AG04449 (cell line): Measurements from ENCODE around the gene PDK3.

Experiments used
- CTCF ChIA-PET: fragments of 350-600 bp; formaldehyde crosslinking; extraction: SDS; loops from one replicate; lab custom pipeline; 2021; ENCODE audit warnings: antibody characterized with exemption; lab: Yijun Ruan, JAX
- POLR2A ChIA-PET: fragments of 400-600, 350-600 bp; formaldehyde crosslinking; extraction: SDS; loops from one replicate; lab custom pipeline; 2020; ENCODE audit warnings: antibody characterized with exemption, inconsistent platforms; lab: Yijun Ruan, JAX
- DNase-seq: peaks from one replicate; pipeline ENCODE4 v3.0.0-alpha.2; 2010; ENCODE audit warnings: low read depth, low spot score
- H3K4me3 ChIP-seq: 2 replicates; pipeline ENCODE4 v1.5.1; 2011; ENCODE audit warnings: low read depth, mild to moderate bottlenecking, control low read depth, low read length
- TF ChIP-seq, protein P1 (sequence below): IDR thresholded peaks from one replicate; pipeline ENCODE4 v1.5.1; 2011; ENCODE audit warnings: mild to moderate bottlenecking, moderate library complexity, low read length, control low read depth, inconsistent platforms; ENCODE audit not compliant: insufficient read depth; ENCODE audit errors: missing control alignments

Gene PDK3

DNA sequence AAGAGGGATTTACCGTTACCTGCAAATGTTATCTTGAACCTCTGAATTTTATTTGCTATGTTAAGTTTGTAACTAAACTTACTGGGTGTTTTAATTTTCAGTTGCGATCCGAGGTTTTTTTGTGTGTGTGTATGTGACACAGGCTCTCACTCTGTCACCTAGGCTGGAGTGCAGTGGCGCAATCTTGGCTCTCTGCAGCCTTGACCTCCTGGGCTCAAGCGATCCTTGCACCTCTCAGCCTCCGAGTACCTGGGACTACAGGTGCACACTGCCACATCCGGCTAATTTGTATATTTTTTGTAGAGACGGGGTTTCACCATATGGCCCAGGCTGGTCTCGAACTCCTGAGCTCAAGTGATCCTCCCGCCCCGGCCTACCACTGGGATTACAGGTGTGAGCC is 18.5 kb downstream of the PDK3 start:
- ChIA-PET POLR2A (no interaction called here), CTCF (interaction anchor here (0.9 to 1.4 kb wide), 3 partner anchors 12 to 17 kb away, joined by 3 to 5 read pairs (median 3); no protein-coding TSS in a partner anchor)
- TF ChIP-seq, protein P1, sequence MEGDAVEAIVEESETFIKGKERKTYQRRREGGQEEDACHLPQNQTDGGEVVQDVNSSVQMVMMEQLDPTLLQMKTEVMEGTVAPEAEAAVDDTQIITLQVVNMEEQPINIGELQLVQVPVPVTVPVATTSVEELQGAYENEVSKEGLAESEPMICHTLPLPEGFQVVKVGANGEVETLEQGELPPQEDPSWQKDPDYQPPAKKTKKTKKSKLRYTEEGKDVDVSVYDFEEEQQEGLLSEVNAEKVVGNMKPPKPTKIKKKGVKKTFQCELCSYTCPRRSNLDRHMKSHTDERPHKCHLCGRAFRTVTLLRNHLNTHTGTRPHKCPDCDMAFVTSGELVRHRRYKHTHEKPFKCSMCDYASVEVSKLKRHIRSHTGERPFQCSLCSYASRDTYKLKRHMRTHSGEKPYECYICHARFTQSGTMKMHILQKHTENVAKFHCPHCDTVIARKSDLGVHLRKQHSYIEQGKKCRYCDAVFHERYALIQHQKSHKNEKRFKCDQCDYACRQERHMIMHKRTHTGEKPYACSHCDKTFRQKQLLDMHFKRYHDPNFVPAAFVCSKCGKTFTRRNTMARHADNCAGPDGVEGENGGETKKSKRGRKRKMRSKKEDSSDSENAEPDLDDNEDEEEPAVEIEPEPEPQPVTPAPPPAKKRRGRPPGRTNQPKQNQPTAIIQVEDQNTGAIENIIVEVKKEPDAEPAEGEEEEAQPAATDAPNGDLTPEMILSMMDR: no peak
- no peak overlapping the region for H3K4me3 ChIP-seq
- no peak for DNase-seq

DNA sequence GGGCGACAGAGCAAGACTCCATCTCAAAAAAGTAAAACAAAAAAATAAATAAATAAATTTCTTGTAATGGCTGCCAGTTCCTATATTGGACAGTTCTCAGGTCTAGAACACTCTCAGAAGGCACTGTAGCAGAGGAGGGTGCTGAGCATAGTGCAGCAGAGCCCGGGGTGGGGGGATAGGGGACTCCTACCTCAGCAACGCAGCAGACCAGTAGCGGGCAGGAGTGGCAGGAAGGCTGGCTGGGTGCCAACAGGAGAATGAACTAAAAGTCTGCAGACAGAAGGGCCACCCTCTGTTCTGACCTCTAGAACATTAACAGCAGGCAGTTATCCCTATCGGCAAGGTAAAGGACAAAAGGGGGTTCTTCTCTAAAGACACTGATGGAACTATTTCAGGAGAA is 20.2 kb downstream of the PDK3 start:
- ChIA-PET POLR2A (no interaction called here), CTCF (no interaction called here)
- H3K4me3 ChIP-seq: no peak overlapping the region
- TF ChIP-seq, protein P1: no peak
- no peak for DNase-seq

DNA sequence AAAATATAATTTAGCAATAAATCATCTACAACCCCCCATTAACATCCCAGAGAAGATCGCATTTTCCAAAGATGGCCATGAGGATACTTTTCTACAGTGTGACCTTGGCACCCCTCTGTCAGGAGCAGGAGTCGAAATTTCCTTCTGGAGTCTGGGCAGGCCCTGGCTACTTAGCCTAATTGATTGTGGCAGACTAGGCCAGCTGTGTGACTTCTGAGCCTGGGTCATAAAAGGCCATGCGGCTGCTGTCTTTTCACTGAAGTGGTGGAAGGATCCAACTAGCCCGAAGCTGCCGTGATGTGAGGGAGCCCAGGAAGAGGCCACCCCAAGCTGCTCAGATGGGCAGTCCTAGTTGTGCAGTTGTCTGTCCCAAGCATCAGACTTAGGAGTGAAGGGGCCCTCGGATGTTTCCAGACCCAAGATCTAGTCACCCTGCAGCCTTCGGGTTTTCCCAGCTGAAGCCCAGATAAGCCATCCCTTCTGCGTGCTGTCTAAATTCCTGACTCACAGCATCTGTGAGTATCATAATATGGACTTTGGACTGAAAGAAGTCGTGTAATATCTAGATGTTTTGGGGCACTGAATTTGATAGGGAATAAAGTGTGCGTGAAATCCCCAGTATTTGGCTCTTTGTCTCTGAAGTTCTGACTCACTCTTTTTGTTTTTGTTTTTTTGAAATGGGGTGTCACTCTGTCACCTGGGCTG is 21.0 kb downstream of the PDK3 start:
- ChIA-PET POLR2A (no interaction called here), CTCF (interaction anchor here (3.6 kb wide), 1 partner anchor 12 kb away, joined by 15 read pairs; no protein-coding TSS in a partner anchor)
- no peak for DNase-seq
- TF ChIP-seq, protein P1: no peak
- H3K4me3 ChIP-seq: no peak overlapping the region

DNA sequence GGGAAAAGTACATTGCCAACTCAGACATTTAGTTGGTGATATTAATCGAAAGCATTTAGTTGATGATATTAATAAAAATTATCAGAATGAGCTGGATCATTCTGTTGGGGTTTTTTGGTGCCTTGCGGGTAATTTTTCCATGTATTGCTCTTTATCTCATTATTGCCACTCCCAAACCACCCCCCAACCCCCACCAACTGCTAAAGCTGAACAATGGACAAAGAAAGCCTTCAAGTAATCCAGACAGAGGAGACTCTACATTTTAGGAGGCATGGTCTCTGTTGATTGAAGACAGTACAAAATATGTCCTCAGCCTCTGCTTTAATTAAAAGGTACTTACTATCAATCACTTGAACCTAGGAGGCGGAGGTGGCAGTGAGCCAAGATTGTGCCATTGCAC is 22.5 kb downstream of the PDK3 start:
- no peak for DNase-seq
- POLR2A ChIA-PET: no interaction called here

DNA sequence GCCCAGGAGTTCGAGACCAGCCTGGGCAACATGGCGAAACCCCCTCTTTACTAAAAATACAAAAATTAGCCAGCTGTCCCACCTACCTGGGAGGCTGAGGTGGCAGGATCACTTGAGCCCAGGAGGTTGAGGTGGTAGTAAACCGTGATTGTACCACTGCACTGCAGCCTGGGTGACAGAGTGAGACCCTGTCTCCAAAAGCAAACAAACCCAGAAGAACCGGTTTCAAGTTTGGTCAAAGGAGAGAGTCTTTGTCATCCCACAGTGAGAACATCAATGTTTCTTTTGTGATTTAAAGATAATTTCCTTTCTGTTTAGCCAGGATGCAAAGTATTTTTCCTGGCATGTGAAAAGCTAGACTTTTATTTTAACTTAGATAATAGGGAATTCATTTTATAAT is 26.7 kb downstream of the PDK3 start:
- ChIA-PET CTCF (no interaction called here), POLR2A (no interaction called here)
- DNase-seq: no peak
- TF ChIP-seq, protein P1: no peak
- no peak overlapping the region for H3K4me3 ChIP-seq

More for the DNA sequence above, 22.5 kb downstream of the PDK3 start:
- CTCF ChIA-PET: interaction anchor here (1.3 to 3.6 kb wide), 2 partner anchors 11 to 91 kb away, joined by 3 to 15 read pairs; no protein-coding TSS in a partner anchor
- TF ChIP-seq, protein P1: no peak
- H3K4me3 ChIP-seq: no peak overlapping the region

DNA sequence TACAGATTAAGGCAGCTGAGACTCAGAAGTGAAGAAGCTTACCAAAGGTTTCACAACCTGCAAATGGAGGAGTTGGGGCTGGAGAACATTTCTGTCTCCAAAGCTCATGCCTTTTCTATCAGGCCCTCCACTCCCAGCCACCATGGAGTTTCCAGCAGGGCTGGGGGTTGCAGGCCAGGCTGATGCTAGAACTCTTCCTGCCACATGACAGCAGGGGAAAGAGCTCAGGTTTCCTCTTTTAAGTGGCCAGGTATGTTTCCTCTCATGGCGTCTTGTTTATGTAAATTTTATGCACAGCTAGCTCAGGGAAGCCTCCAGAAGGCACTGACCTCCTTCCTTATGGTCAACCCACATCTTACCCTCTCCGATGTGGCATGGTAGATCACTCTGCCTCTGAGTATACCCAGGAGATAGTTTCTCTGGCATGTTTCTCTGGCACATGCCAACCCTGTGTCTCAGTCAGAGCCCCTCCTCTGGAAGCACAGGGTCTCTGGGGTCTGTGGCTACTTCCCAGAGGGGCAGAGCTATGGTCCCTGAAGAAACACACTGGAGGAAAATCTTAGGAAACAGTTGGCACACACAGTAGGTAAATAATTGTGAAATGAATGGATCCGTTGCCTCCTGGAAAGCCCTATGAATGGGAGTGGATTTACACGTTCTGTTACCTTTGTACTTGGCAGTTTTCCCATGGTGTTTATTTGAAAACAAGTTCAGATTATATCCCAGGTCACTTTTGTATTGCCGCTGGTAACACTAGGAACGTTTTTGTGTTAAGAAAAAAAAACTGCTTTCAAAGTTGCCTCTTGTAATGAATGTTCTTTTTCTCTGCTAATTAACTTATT is 28.9 kb downstream of the PDK3 start:
- POLR2A ChIA-PET: no interaction called here
- H3K4me3 ChIP-seq: no peak overlapping the region
- TF ChIP-seq, protein P1: no peak
- DNase-seq: no peak
- CTCF ChIA-PET: interaction anchor here (1.3 kb wide), 1 partner anchor 98 kb away, joined by 3 read pairs; no protein-coding TSS in a partner anchor
